GM23338 (cell line): ENCODE results near the gene CYP4F3. TPM values are rescaled to one million over a fixed set of nuclear protein-coding genes. Genes with fewer than 3 reads are reported as not detected.

Source experiments
- ATAC-seq: fragments of 200-7000 bp; cut with Tn5 transposase; 3 replicates; pipeline ENCODE4 v1.9.1; 2020
- DNase-seq: peaks from one replicate; pipeline ENCODE4 v3.0.0-alpha.2; 2015; ENCODE audit warnings: low spot score
- H2AFZ ChIP-seq: fragments of 200-600 bp; sonication (generic); 2 replicates; pipeline ENCODE4 v1.8.0; 2016; ENCODE audit warnings: antibody characterized with exemption, mild to moderate bottlenecking, moderate library complexity
- H3F3A ChIP-seq: fragments of 200-600 bp; sonication (generic); replicated peaks from 2 replicates; pipeline ENCODE4 v1.8.0; 2017; ENCODE audit warnings: antibody characterized with exemption, mixed run types, low read depth
- H3K27ac ChIP-seq: fragments of 200-600 bp; sonication (generic); 2 replicates; pipeline ENCODE4 v1.6.1; 2016; ENCODE audit warnings: low read depth
- H3K27me3 ChIP-seq: fragments of 200-600 bp; sonication (generic); 2 replicates; pipeline ENCODE4 v1.8.0; 2016; ENCODE audit warnings: mild to moderate bottlenecking, mixed run types, moderate library complexity; ENCODE audit not compliant: insufficient read depth
- H3K36me3 ChIP-seq: fragments of 200-600 bp; sonication (generic); 2 replicates; pipeline ENCODE4 v1.8.0; 2016; ENCODE audit warnings: mild to moderate bottlenecking; ENCODE audit not compliant: insufficient read depth
- H3K4me1 ChIP-seq: fragments of 200-600 bp; sonication (generic); 2 replicates; pipeline ENCODE4 v1.8.0; 2016; ENCODE audit warnings: mild to moderate bottlenecking, moderate library complexity; ENCODE audit not compliant: insufficient read depth
- H3K4me2 ChIP-seq: fragments of 200-600 bp; sonication (generic); 2 replicates; pipeline ENCODE4 v1.7.1; 2017; ENCODE audit warnings: mixed run types
- H3K4me3 ChIP-seq: fragments of 200-600 bp; sonication (generic); 2 replicates; pipeline ENCODE4 v1.6.1; 2016; ENCODE audit warnings: mixed run types
- H3K79me2 ChIP-seq: fragments of 200-600 bp; sonication (generic); replicated peaks from 2 replicates; pipeline ENCODE4 v1.8.0; 2017; ENCODE audit warnings: mild to moderate bottlenecking; ENCODE audit not compliant: insufficient read depth
- H3K9me2 ChIP-seq: fragments of 200-600 bp; sonication (generic); 2 replicates; pipeline ENCODE4 v1.8.0; 2017; ENCODE audit not compliant: insufficient read depth
- H4K20me1 ChIP-seq: fragments of 200-600 bp; sonication (generic); replicated peaks from 2 replicates; pipeline ENCODE4 v1.8.0; 2017; ENCODE audit warnings: mild to moderate bottlenecking; ENCODE audit not compliant: insufficient read depth
- H3K27ac Mint-ChIP-seq: 2 replicates; pipeline ENCODE4 v1.8.0; 2020; ENCODE audit warnings: inconsistent platforms, mild to moderate bottlenecking, moderate library complexity, mixed read lengths
- H3K27me3 Mint-ChIP-seq: 3 replicates; pipeline ENCODE4 v1.8.0; 2022; ENCODE audit warnings: low read depth, mild to moderate bottlenecking, moderate library complexity, mixed read lengths, inconsistent platforms; ENCODE audit not compliant: insufficient read depth, poor library complexity
- H3K36me3 Mint-ChIP-seq: 3 replicates; pipeline ENCODE4 v1.8.0; 2021; ENCODE audit warnings: low read depth, mild to moderate bottlenecking, inconsistent platforms, moderate library complexity, mixed read lengths
- H3K4me1 Mint-ChIP-seq: 3 replicates; pipeline ENCODE4 v1.8.0; 2020; ENCODE audit warnings: mild to moderate bottlenecking, inconsistent platforms, mixed read lengths
- H3K4me3 Mint-ChIP-seq: 3 replicates; pipeline ENCODE4 v1.8.0; 2021; ENCODE audit warnings: moderate library complexity, mild to moderate bottlenecking, inconsistent platforms, mixed read lengths
- H3K9me3 Mint-ChIP-seq: 3 replicates; pipeline ENCODE4 v1.8.0; 2020; ENCODE audit warnings: moderate library complexity, mild to moderate bottlenecking, inconsistent platforms, mixed read lengths
- CREB1 ChIP-seq: fragments of 250-450 bp; sonication (Bioruptor Pico); IDR thresholded peaks from 2 replicates; pipeline ENCODE4 v1.5.0; 2020; ENCODE audit warnings: low read depth, mild to moderate bottlenecking, moderate library complexity
- ETS1 ChIP-seq: IDR thresholded peaks from 2 replicates; pipeline ENCODE4 v1.6.1; 2016; ENCODE audit warnings: antibody characterized with exemption
- EZH2phosphoT487 ChIP-seq: fragments of 200-600 bp; sonication (generic); IDR thresholded peaks from one replicate; pipeline ENCODE4 v1.8.1; 2018; ENCODE audit warnings: antibody characterized with exemption; ENCODE audit not compliant: unreplicated experiment
- JUNB ChIP-seq: IDR thresholded peaks from one replicate; pipeline ENCODE4 v1.6.1; 2016; ENCODE audit warnings: antibody characterized with exemption; ENCODE audit not compliant: unreplicated experiment
- NANOG ChIP-seq: IDR thresholded peaks from 2 replicates; pipeline ENCODE4 v1.6.1; 2016; ENCODE audit warnings: antibody characterized with exemption, borderline replicate concordance
- POLR2AphosphoS5 ChIP-seq: IDR thresholded peaks from 2 replicates; pipeline ENCODE4 v1.6.1; 2016; ENCODE audit warnings: antibody characterized with exemption, low read depth
- REST ChIP-seq: IDR thresholded peaks from one replicate; pipeline ENCODE4 v1.6.1; 2018; ENCODE audit warnings: antibody characterized with exemption; ENCODE audit not compliant: unreplicated experiment
- STAT1 ChIP-seq: IDR thresholded peaks from one replicate; pipeline ENCODE4 v1.6.1; 2016; ENCODE audit warnings: antibody characterized with exemption; ENCODE audit not compliant: unreplicated experiment
- ZNF114 ChIP-seq: fragments of 250-450 bp; sonication (Bioruptor Pico); IDR thresholded peaks from 2 replicates; pipeline ENCODE4 v1.5.0; 2020; ENCODE audit warnings: mild to moderate bottlenecking, moderate library complexity
- ZNF331 ChIP-seq: fragments of 250-450 bp; sonication (Bioruptor Pico); IDR thresholded peaks from 2 replicates; pipeline ENCODE4 v1.5.0; 2020; ENCODE audit warnings: low read depth, mild to moderate bottlenecking, moderate library complexity
- ZNF462 ChIP-seq: fragments of 250-450 bp; sonication (Bioruptor Pico); IDR thresholded peaks from 2 replicates; pipeline ENCODE4 v1.5.0; 2020; ENCODE audit warnings: mild to moderate bottlenecking, moderate library complexity
- polyA plus RNA-seq: library from polyadenylated mRNA; unstranded; fragments of >200 nt; fragmentation: Nextera tagmentation; extraction: Ambion mirVana; gene quantifications from 2 replicates; pipeline ENCODE4 v1.2.1, GENCODE V29; 2016
- total RNA-seq: library from RNA; depleted of rRNA; stranded (reverse); fragments of >200 nt; shearing (Covaris generic); gene quantifications from 2 replicates; pipeline ENCODE4 v1.2.3, GENCODE V29; 2014

CYP4F3 gene
- total and polyA plus RNA-seq, 2 experiments from 2014 or later: not detected

GRCh38 chr19:15616627-15617270, 23.9 kb upstream of the CYP4F3 start (continued):
- no peak for TF ChIP-seq REST

GRCh38 chr19:15618321-15618720, 22.4 kb upstream of the CYP4F3 start:
- Mint-ChIP-seq H3K9me3 (peaks cover 99% of the 10 kb centered on the region), H3K4me1 (no peaks in the 10 kb centered on the region; the same call in 2 of the 3 replicates), H3K4me3 (no peak overlapping the region), H3K27ac (no peak overlapping the region), H3K36me3 (peaks cover 49% of the 10 kb centered on the region), H3K27me3 (peaks cover 14% of the 10 kb centered on the region)
- no peaks in the 10 kb centered on the region for H4K20me1 ChIP-seq
- no peaks in the 10 kb centered on the region for H3K36me3 ChIP-seq
- H3K27ac ChIP-seq: no peak overlapping the region
- H3K79me2 ChIP-seq: no peaks in the 10 kb centered on the region
- H3K9me2 ChIP-seq: no peaks in the 10 kb centered on the region
- H3K4me3 ChIP-seq: no peak overlapping the region
- DNase-seq (no peak), ATAC-seq (no peak)
- no peak overlapping the region for H2AFZ ChIP-seq
- no peak overlapping the region for H3K4me2 ChIP-seq
- no peaks in the 10 kb centered on the region for H3K27me3 ChIP-seq
- no peaks in the 10 kb centered on the region for H3F3A ChIP-seq
- no peaks in the 10 kb centered on the region for H3K4me1 ChIP-seq
- TF ChIP-seq NANOG (no peak), REST (no peak), ZNF462 (CRISPR knock-in tag) (no peak), ETS1 (no peak), JUNB (no peak), POLR2AphosphoS5 (no peak), STAT1 (no peak), CREB1 (CRISPR knock-in tag) (no peak), EZH2phosphoT487 (no peak), ZNF331 (CRISPR knock-in tag) (no peak), ZNF114 (CRISPR knock-in tag) (no peak)
